PFSK-1 (cell line): Measurements from ENCODE around the gene ELMO1.

Experiments
- POLR2AphosphoS5 ChIP-seq: IDR thresholded peaks from 2 replicates; pipeline ENCODE4 v1.6.1; 2012; ENCODE audit warnings: low read depth, mild to moderate bottlenecking, control low read depth, low read length, moderate library complexity
- REST ChIP-seq, 2 experiments: IDR thresholded peaks; 2 replicates each; pipeline versions ENCODE4 v1.6.1 to v1.8.0; 2011 to 2012; ENCODE audit warnings: low read depth in 2 of 2, low read length in 2 of 2, control low read depth in 1 of 2, inconsistent platforms in 1 of 2, mild to moderate bottlenecking in 1 of 2, moderate library complexity in 1 of 2; ENCODE audit not compliant: insufficient read depth in 1 of 2
- TAF1 ChIP-seq: IDR thresholded peaks from 2 replicates; pipeline ENCODE4 v1.6.1; 2012; ENCODE audit warnings: low read length, control low read depth, borderline replicate concordance; ENCODE audit not compliant: insufficient read depth

DNA sequence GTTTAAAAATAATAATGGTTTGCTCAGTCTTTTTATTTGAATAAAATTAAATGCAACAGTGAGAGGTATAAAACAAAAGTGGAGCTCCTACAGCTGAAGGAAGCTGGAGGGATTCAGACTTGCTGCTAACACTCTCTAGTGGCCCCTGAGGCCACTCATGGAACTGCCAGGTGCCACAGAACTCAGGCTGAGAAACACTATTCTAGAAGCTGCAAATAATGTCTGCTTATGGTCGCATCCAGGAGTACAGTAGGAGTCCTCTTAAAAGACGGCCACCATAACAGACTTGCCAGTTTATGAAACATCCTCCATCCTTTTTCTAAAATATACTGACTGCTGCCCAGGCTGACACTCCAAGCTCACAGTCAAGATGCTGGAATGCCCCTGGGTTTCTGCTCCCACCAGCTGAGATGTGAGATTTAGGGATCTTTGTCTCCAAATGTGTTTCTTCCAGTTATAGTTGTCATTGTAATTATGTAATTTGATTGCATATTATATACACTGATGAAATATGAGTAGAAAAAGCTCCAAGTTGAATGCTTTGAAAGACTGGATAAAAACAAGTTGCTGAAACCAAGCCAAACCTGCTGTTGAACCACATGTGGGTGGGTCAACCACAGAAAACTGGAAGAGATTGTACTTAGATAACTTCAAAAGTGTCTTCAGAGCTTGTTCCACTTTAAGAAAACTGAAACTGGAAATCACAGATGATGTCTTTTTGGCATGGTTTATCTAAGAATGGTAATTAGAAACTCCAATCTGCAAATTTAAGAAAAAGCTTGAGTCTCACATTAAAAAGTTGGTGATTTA lies 510.7 kb downstream of the ELMO1 start:
- TF ChIP-seq REST (IDR thresholded peaks at IDR 0.05; ENCODE audit: insufficient read depth in 1 of 2, low read depth in 2 of 2, low read length in 2 of 2): no peak
- TF ChIP-seq POLR2AphosphoS5: no peak
- no peak for TF ChIP-seq TAF1
